ENCODE data around the gene LMO3. TPM values are rescaled to one million over a fixed set of nuclear protein-coding genes. Genes with fewer than 3 reads are reported as not detected.
"Not testable (repeated sequence)": the region's sequence is repeated elsewhere in the genome, so short reads cannot be mapped to it uniquely, and the experiment has no call there.

Gene LMO3
- total RNA-seq, 8 experiments from 2014 or later, result 2.6 to 59.1 (median 28.0) TPM

DNA sequence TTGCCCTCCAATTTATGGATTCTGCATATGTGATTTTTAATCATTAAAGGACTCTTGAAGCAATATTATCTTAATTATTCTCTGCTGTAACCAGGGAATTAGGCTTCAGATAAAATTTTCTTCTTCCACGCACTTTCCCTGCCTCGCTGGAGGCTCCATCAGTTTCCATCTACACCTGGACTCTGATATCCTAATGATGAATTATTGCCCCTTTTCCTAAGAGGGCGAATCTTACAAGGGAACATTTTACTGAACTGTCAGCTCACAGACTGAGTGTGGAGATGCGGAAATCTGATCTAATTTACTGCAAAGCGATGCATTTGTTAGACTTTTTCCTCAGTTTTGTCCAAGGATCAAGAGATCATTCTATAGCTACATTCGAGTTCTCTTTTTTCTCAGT is 43.0 kb downstream of the LMO3 start:
- in situ Hi-C loops (cut with MboI; ENCODE audit: low pct_unique_long_range_greater_than_20kb in 2 of 9, low sequenced_read_pairs in 9 of 9, unreplicated experiment in 9 of 9), result no loop called here
- Histone ChIP-seq H3K4me1 (replicated peaks in 1 of 2) (peaks cover 21 to 44% of the 10 kb centered on the region in 2 donors), H3K27ac (peak overlapping the region; percentile 2 to 57), H3K4me3 (no peak overlapping the region)
- ATAC-seq (replicated peaks in 6 of 8), result peak in 5 of 8 experiments; percentile 39 to 71 (median 59)
- WGBS, 10 experiments, result 20 to 82% (median 59%) methylated on average over 1 to 6 of the region's 6 CpGs

DNA sequence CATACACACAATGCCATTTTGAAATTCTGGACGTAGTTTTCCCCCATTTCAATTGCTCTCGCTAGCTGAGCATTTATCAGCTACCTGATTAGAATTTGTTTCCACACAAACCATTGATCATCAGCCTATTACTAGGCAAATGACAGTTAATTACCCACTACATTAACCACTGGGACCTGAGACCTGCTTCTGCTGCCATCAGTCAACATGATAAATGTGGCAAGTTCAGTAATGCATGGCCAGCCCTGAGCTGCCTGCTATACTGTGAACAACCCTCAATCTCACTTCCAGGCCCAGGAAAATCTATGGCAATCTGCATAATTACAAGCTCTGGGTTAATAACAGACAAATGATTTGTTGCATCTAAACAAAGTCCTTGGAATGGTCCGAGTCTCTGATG is 43.5 kb downstream of the LMO3 start:
- Histone ChIP-seq H3K27ac (peak overlapping the region in 1 of 2 donors; percentile 57), H3K4me3 (no peak overlapping the region), H3K4me1 (replicated peaks in 1 of 2) (peaks cover 21 to 44% of the 10 kb centered on the region in 2 donors)
- in situ Hi-C loops (cut with MboI; ENCODE audit: low pct_unique_long_range_greater_than_20kb in 2 of 9, low sequenced_read_pairs in 9 of 9, unreplicated experiment in 9 of 9), result no loop called here
- peak in 5 of 8 experiments; percentile 95 to 96 (median 96) for ATAC-seq (replicated peaks in 6 of 8)
- 17 to 83% (median 50%) methylated on average over 1 to 3 of the region's 3 CpGs; no CpG with 5 or more reads in 1 of the 10 experiments for WGBS, 10 experiments

DNA sequence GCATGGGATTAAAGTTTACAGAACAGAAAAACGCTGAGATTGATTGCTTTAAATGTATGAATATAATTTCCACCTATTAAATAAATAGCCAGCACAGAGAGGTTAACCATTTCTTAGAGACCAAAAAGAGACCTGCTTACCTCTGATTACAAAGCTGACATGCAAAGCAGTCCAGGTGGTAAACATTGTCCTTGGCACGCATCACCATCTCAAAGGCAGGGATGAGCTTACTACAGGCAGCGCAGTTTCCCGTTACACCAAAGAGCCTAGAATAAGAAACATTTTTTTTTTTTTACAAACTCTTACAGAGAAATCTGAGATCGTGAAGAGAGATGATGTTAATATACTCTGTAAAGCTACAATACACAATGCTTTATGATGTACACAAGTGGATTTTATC is 45.7 kb downstream of the LMO3 start:
- 33 to 88% (median 74%) methylated on average over 2 to 5 of the region's 5 CpGs for WGBS, 10 experiments

DNA sequence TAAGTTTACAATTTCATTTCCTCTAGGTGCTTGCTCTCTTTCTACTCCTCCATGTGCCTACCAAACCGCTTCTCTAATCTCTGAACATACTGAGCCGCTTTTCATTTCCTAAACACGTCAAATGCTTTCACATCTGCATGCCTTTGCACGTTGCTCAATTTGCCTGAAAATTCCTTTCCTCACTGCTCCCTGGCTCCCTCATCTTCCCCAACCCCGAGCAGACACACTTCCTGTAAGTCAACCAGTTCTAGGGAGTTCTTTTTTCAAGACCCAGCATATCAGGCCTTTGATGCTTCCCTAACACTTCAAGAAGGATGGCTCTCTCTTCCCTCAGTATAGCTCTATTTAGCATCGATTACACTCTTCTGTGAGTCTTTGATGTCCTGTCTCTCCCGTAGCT is 50.3 kb downstream of the LMO3 start:
- Histone ChIP-seq H3K4me3 (no peak overlapping the region), H3K4me1 (replicated peaks in 1 of 2) (peaks cover 13 to 27% of the 10 kb centered on the region in 2 donors), H3K27ac (no peak overlapping the region)
- in situ Hi-C loops (cut with MboI; ENCODE audit: low pct_unique_long_range_greater_than_20kb in 2 of 9, low sequenced_read_pairs in 9 of 9, unreplicated experiment in 9 of 9), result no loop called here
- WGBS, 10 experiments, result 15 to 83% (median 67%) methylated on average over 2 to 7 of the region's 7 CpGs; no CpG with 5 or more reads in 1 of the 10 experiments
- ATAC-seq (replicated peaks in 6 of 8), result peak in 1 of 8 experiments; percentile 63

More for the DNA sequence above, 45.7 kb downstream of the LMO3 start:
- ATAC-seq (replicated peaks in 6 of 8), result no peak
- in situ Hi-C loops (cut with MboI; ENCODE audit: low pct_unique_long_range_greater_than_20kb in 2 of 9, low sequenced_read_pairs in 9 of 9, unreplicated experiment in 9 of 9), result no loop called here
- H3K4me1 ChIP-seq (replicated peaks in 1 of 2), result peaks cover 21 to 44% of the 10 kb centered on the region in 2 donors
- H3K27ac ChIP-seq, result no peak overlapping the region
- no peak overlapping the region for H3K4me3 ChIP-seq

- Histone ChIP-seq H3K27ac (no peak overlapping the region), H3K4me1 (replicated peaks in 1 of 2) (peaks cover 13 to 22% of the 10 kb centered on the region in 2 donors), H3K4me3 (no peak overlapping the region)
- in situ Hi-C loops (cut with MboI; ENCODE audit: low pct_unique_long_range_greater_than_20kb in 2 of 9, low sequenced_read_pairs in 9 of 9, unreplicated experiment in 9 of 9), result no loop called here
- ATAC-seq (replicated peaks in 6 of 8), result no peak
- WGBS, 10 experiments, result 18 to 100% (median 61%) methylated on average over 1 to 3 of the region's 3 CpGs
Observed at GRCh38 chr12:16553457-16553856, 52.5 kb downstream of the LMO3 start.

- in situ Hi-C loops (cut with MboI; ENCODE audit: low pct_unique_long_range_greater_than_20kb in 2 of 9, low sequenced_read_pairs in 9 of 9, unreplicated experiment in 9 of 9), result no loop called here
- H3K4me1 ChIP-seq (replicated peaks in 1 of 2), result peaks cover 13 to 22% of the 10 kb centered on the region in 2 donors
- no peak overlapping the region for H3K4me3 ChIP-seq
- H3K27ac ChIP-seq, result no peak overlapping the region
- ATAC-seq (replicated peaks in 6 of 8), result no peak
Observed at GRCh38 chr12:16552301-16552700, 53.7 kb downstream of the LMO3 start.

DNA sequence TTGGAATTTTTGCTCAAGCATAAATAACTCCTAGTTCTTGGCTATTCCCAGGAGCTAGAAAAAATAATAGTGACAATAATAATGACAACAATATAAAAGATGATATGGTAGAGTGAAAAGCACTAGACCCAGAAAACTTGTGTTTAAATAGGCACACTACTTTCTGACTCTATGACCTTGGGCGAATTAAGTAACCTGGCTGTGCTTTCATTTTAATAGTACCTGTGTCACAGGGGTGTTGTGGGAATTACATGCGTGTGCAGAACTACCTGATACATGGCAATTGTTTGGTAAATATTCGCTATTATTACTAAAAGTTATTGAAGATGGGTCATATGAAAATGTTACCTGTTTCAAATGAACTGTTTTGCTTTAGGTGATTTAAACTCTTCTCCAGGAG is 60.1 kb downstream of the LMO3 start:
- ATAC-seq (replicated peaks in 6 of 8), result no peak
- Histone ChIP-seq H3K4me1 (replicated peaks in 1 of 2) (peaks cover under 1 to 2% of the 10 kb centered on the region in 2 donors), H3K27ac (no peak overlapping the region), H3K4me3 (no peak overlapping the region)
- in situ Hi-C loops (cut with MboI; ENCODE audit: low pct_unique_long_range_greater_than_20kb in 2 of 9, low sequenced_read_pairs in 9 of 9, unreplicated experiment in 9 of 9), result no loop called here
- 37 to 100% (median 96%) methylated on average over 2 to 3 of the region's 3 CpGs for WGBS, 10 experiments

- H3K4me3 ChIP-seq, result no peak overlapping the region
- no peak overlapping the region for H3K27ac ChIP-seq
- 0 to 86% (median 76%) methylated on average over 1 to 2 of the region's 2 CpGs for WGBS, 10 experiments
- ATAC-seq (replicated peaks in 6 of 8), result no peak
- in situ Hi-C loops (cut with MboI; ENCODE audit: low pct_unique_long_range_greater_than_20kb in 2 of 9, low sequenced_read_pairs in 9 of 9, unreplicated experiment in 9 of 9), result no loop called here
- no peaks in the 10 kb centered on the region for H3K4me1 ChIP-seq (replicated peaks in 1 of 2)
Observed at GRCh38 chr12:16542586-16542985, 63.4 kb downstream of the LMO3 start.

DNA sequence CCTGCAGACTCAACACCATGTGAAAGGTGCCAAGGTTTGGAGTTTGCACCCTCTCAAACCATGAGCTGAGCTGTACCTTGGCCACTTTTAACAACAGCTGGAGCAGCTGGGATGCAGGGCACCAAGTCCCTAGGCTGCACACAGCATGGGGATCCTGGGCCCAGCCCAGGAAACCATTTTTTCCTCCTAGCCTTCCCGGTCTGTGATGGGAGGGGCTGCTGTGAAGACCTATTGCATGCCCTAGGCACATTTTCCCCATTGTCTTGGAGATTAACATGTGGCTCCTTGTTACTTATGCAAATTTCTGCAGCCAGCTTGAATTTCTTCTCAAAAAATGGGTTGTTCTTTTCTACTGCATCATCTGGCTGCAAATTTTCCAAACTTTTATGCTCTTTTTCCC is 68.3 kb downstream of the LMO3 start:
- H3K4me3 ChIP-seq; in situ Hi-C loops (cut with MboI; ENCODE audit: low pct_unique_long_range_greater_than_20kb in 2 of 9, low sequenced_read_pairs in 9 of 9, unreplicated experiment in 9 of 9); H3K27ac ChIP-seq; ATAC-seq (replicated peaks in 6 of 8); H3K4me1 ChIP-seq (replicated peaks in 1 of 2): not testable (repeated sequence)
- WGBS, 10 experiments, result 0 to 100% (median 67%) methylated on average over 1 of the region's 1 CpG; no CpG with 5 or more reads in 3 of the 10 experiments

DNA sequence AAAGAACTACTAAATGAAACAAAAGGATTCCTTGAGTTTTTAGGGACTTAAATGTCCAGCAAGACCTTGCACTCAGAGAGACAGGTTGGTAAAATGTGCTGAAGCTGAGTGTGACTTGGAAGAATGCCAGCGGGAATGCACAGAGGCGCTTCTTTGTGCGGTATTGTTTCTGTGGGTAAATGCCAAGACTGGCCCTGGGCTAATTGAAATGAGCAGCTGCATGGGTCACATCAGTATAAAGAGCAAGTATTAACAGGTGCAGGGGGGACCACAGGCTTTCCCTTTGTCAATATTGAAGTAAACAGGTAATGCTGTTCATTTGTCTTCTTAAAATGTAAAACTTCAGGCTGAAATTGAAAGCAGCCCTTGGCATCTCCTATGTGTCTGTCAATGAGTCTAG is 74.3 kb downstream of the LMO3 start:
- in situ Hi-C loops (cut with MboI; ENCODE audit: low pct_unique_long_range_greater_than_20kb in 2 of 9, low sequenced_read_pairs in 9 of 9, unreplicated experiment in 9 of 9), result no loop called here
- Histone ChIP-seq H3K4me1 (replicated peaks in 1 of 2) (no peaks in the 10 kb centered on the region), H3K4me3 (no peak overlapping the region), H3K27ac (no peak overlapping the region)
- WGBS, 10 experiments, result 60 to 100% (median 85%) methylated on average over 1 to 3 of the region's 3 CpGs; no CpG with 5 or more reads in 5 of the 10 experiments
- peak in 4 of 8 experiments; percentile 32 to 85 (median 64) for ATAC-seq (replicated peaks in 6 of 8)

DNA sequence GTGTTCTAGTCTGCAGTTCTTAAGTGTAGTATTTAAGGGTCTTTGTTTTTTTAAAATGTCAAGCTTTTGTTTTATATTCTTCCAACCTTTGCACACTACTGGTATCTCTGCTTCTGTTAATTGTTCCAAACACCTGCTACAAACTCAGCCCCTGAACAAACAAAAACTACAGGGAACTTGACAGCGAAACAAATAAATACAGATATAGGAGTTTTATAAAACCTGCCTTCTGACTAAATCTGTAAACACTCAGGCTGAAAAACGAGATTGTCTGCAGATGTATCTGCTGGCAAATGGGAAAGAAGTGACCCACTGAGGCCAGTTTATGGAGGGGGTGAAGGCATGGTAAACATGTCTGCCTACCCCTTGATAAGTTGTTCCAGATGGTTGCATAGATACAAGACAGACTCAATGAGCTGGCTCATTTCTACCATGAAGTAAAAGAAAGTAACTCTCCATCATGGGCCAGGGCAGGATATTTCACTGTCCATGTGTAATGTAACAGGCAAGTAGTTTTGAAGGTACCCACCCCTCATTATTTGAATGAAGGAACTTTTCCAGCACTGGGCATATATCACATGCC is 75.6 kb downstream of the LMO3 start:
- no peak overlapping the region for H3K27ac ChIP-seq
- no peak overlapping the region for H3K4me3 ChIP-seq
- 39 to 100% (median 83%) methylated on average over 1 to 2 of the region's 2 CpGs; no CpG with 5 or more reads in 2 of the 10 experiments for WGBS, 10 experiments
- no peaks in the 10 kb centered on the region for H3K4me1 ChIP-seq (replicated peaks in 1 of 2)
- ATAC-seq (replicated peaks in 6 of 8), result peak in 1 of 8 experiments; percentile 57
- in situ Hi-C loops (cut with MboI; ENCODE audit: low pct_unique_long_range_greater_than_20kb in 2 of 9, low sequenced_read_pairs in 9 of 9, unreplicated experiment in 9 of 9), result no loop called here

DNA sequence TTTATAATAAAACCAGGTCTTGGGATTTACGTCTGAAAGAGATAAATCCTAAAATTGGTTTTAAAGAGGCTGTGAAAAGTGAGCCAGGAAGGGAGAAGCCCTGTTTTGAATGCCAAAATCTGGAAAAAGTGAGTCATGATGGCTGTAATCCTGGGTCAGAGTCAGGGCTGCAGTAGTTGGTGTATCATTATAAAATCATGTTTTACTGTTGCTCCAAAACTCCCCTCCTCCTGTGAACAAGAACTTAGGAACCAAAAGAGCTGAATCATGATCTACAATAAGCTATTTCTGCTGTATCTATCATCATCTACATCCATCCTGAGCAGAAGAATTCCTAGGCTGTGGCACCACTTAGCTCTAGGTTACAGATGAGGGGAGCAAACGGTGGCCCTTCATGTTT is 79.3 kb downstream of the LMO3 start:
- H3K4me1 ChIP-seq (replicated peaks in 1 of 2), result peaks cover 0 to 13% of the 10 kb centered on the region in 2 donors
- 0 to 100% (median 81%) methylated on average over 1 to 2 of the region's 2 CpGs for WGBS, 10 experiments

GRCh38 chr12:16524378-16524777 is 81.6 kb downstream of the LMO3 start:
- H3K4me1 ChIP-seq (replicated peaks in 1 of 2), result peaks cover 0 to 22% of the 10 kb centered on the region in 2 donors
- in situ Hi-C loops (cut with MboI; ENCODE audit: low pct_unique_long_range_greater_than_20kb in 2 of 9, low sequenced_read_pairs in 9 of 9, unreplicated experiment in 9 of 9), result no loop called here
- H3K27ac ChIP-seq, result no peak overlapping the region
- WGBS, 10 experiments, result 0 to 100% (median 100%) methylated on average over 1 of the region's 1 CpG; no CpG with 5 or more reads in 4 of the 10 experiments
- no peak for ATAC-seq (replicated peaks in 6 of 8)
- H3K4me3 ChIP-seq, result no peak overlapping the region

More for the DNA sequence above, 79.3 kb downstream of the LMO3 start:
- Histone ChIP-seq H3K27ac (no peak overlapping the region), H3K4me3 (no peak overlapping the region)
- ATAC-seq (replicated peaks in 6 of 8), result peak in 2 of 8 experiments; percentile 78 to 83
- in situ Hi-C loops (cut with MboI; ENCODE audit: low pct_unique_long_range_greater_than_20kb in 2 of 9, low sequenced_read_pairs in 9 of 9, unreplicated experiment in 9 of 9), result no loop called here

DNA sequence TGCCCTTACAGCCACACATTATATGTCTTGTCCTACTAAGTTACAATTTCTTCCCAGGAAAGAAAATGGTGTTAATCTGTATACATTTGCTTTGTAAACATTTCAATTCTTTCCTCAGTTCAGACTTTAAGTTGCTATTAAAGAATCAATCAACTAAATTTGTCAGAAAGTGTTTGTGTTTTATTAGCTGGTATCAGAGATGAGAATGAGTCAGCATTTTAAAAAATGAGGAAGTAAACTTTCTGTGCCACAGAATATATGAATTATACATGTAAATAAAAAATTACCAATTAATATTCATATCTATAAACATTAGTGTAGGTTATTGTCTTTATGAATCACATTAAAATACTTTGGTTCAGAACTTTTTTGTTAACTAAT is 82.0 kb downstream of the LMO3 start:
- Histone ChIP-seq H3K27ac (no peak overlapping the region), H3K4me3 (no peak overlapping the region), H3K4me1 (replicated peaks in 1 of 2) (peaks cover 0 to 22% of the 10 kb centered on the region in 2 donors)
- no peak for ATAC-seq (replicated peaks in 6 of 8)
- in situ Hi-C loops (cut with MboI; ENCODE audit: low pct_unique_long_range_greater_than_20kb in 2 of 9, low sequenced_read_pairs in 9 of 9, unreplicated experiment in 9 of 9), result no loop called here

Measured in motor neuron (in vitro differentiated cells).